GM19328 (cell line): ENCODE results near the gene MINDY2.

Experiments used
- ATAC-seq: cut with Tn5 transposase; IDR thresholded peaks from one replicate; pipeline ENCODE4 v1.9.1; 2021; ENCODE audit warnings: mild to moderate bottlenecking, moderate library complexity; ENCODE audit not compliant: unreplicated experiment

Gene MINDY2

GRCh38 chr15:58770857-58771620 lies at the start of gene MINDY2:
MINDY2 (plus strand) TSS chr15:58771302; CDS start chr15:58771396, 94 bp downstream.
- ATAC-seq: peak; percentile 94

- no peak for ATAC-seq
Measured at GRCh38 chr15:58724466-58724865, 46.6 kb upstream of the MINDY2 start.

- ATAC-seq: no peak
Measured at GRCh38 chr15:58726867-58727266, 44.2 kb upstream of the MINDY2 start.

- ATAC-seq: no peak
Measured at GRCh38 chr15:58731756-58732535, 39.2 kb upstream of the MINDY2 start.

- ATAC-seq: no peak
Measured at GRCh38 chr15:58732625-58733363, 38.3 kb upstream of the MINDY2 start.

GRCh38 chr15:58734859-58735258 lies 36.2 kb upstream of the MINDY2 start:
- ATAC-seq: no peak

GRCh38 chr15:58736018-58736643 lies 35.0 kb upstream of the MINDY2 start:
- ATAC-seq: no peak

- no peak for ATAC-seq
Measured at GRCh38 chr15:58737298-58737697, 33.8 kb upstream of the MINDY2 start.

- ATAC-seq: no peak
Measured at GRCh38 chr15:58738046-58738707, 32.9 kb upstream of the MINDY2 start.

- ATAC-seq: no peak
Measured at GRCh38 chr15:58740436-58740835, 30.7 kb upstream of the MINDY2 start.

GRCh38 chr15:58741032-58741431 lies 30.1 kb upstream of the MINDY2 start:
- no peak for ATAC-seq

- no peak for ATAC-seq
Measured at GRCh38 chr15:58742022-58742813, 28.9 kb upstream of the MINDY2 start.

GRCh38 chr15:58742819-58743502 lies 28.1 kb upstream of the MINDY2 start:
- ATAC-seq: no peak

GRCh38 chr15:58746174-58746573 lies 24.9 kb upstream of the MINDY2 start:
- ATAC-seq: no peak

GRCh38 chr15:58748040-58748851 lies 22.9 kb upstream of the MINDY2 start:
- no peak for ATAC-seq

- peak; percentile 22 for ATAC-seq
Measured at GRCh38 chr15:58748852-58749531, 22.1 kb upstream of the MINDY2 start.

- peak; percentile 83 for ATAC-seq
Measured at GRCh38 chr15:58749532-58750337, 21.4 kb upstream of the MINDY2 start, which contains the start of gene ADAM10. ADAM10 (minus strand) TSS chr15:58749707; CDS start chr15:58749534, 173 bp downstream.
